GM18505 (cell line): ENCODE measurements around the gene PRCC.

Source experiments
- ATAC-seq: cut with Tn5 transposase; IDR thresholded peaks from one replicate; pipeline ENCODE4 v1.9.1; 2021; ENCODE audit not compliant: unreplicated experiment
- POLR2A ChIP-seq: IDR thresholded peaks from 4 replicates; pipeline ENCODE4 v1.6.1; 2011; ENCODE audit warnings: borderline replicate concordance; ENCODE audit not compliant: insufficient read depth, insufficient read length; ENCODE audit errors: extremely low read depth

The PRCC gene

DNA sequence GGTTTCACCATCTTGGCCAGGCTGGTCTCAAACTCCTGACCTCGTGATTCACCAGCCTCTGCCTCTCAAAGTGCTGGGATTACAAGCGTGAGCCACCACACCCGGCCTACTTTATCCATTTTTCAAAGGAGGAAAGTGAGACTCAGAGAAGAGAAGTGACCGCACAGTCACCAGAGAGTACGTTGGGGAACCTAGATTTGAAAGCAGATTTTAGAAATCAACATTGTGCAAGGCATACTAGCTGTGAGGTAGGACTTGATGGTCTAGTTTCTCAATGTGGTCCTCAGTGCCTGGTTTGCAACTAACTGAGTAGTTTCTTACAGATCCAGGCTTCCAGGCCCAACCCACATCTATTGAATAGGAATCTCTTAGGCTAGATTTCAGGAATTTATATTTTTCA is 1.7 kb upstream of the PRCC start:
- no peak for TF ChIP-seq POLR2A

DNA sequence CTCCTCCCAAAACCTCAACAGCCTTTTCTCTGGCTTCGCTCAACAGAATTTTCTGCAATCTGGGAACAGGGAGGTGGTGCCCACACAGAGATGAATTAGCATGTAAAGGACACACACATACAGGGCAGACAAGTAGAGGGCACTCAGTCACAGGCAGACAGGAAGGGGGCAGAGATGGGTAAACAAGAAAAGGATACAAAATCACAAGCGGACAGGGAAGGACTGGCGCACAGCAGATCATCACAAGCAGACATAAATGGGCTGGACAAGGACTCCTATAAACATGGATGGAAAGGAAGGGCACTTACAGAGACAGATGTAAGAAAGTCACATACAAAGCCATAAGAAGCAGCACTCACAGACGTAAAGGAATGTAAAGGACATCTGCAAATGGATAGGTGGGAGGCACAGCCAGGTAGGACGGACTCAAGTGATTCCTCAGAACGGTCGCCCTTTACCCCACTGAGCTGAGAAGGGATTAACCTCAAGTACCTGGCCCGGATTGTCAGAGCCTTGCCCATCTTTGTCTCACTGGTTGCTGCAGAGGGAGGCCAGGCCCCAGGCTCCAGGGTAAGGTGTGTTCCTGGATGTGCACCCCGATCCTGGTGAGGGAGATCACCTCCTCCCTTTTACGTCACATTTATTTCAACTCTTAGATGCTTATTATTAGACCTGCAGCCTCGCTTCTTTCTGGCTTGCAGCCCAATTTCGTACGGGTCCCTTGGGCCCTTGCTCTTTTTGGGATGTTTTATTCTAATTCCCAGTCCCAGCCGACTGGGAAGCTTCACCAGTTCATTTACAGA is 836 bp upstream of the PRCC start:
- peak; percentile 16 for ATAC-seq
- TF ChIP-seq POLR2A, result peak; percentile 56

More for the DNA sequence above, 1.7 kb upstream of the PRCC start:
- ATAC-seq, result no peak

DNA sequence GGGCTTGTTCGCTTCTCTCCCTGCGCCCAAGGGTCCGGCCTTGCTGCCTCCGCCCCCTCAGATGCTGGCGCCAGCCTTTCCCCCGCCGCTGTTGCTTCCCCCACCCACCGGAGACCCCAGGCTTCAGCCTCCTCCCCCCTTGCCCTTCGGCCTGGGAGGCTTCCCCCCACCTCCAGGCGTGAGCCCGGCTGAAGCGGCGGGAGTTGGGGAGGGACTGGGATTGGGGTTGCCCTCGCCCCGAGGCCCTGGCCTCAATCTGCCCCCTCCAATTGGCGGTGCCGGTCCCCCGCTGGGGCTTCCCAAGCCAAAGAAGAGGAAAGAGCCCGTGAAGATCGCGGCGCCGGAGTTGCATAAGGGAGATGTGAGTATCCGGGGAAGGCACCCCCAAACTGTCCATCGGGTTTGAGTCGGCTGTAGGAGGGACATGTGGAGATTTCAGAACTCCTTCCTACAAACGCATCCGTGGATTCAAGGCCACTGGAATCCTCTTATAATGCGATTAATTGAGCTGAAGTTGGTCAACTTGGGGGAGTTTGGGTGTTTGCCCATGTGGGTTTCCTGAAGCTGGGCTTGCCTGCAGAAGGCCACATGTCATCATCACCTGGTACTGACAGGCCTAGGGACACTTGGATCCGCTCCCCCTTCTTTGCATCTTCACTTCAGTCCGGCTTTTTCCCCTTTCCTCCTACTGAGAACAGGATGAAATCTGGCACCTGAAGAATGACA is 707 bp downstream of the PRCC start:
- peak; percentile 13 for ATAC-seq
- peak; percentile 11 for TF ChIP-seq POLR2A

DNA sequence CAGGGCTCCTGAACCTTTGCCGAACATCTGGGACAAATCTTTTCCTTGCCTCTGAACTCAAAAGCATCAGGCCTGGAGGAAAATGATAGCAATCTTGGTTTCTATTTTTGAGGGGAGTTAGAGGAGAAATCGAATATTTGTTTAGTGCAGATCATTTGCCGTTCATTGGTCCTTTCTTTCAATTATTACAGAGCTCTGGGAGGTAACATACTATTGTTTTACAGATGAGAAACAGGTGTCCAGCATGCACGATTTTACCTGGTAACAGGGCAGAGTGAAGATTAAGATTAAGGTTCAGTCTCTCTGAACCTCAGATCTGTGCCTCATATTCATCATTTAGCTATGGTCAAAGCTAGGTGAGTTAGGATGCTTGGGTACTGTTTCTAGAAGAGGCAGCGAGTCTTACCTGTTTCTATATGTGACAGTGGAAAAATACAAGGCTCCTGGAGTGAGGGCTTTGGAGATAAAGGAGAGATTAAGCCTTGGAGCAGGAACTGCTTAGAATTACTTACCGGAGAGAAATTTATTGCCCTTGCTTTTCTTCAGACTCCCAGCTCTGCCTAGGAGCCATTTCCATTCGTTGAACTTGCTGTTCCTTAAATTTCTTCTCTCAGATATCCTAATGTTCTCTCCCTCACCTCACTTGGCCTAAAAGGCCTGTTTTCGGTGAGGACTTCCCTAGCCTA is 1.4 kb downstream of the PRCC start:
- no peak for TF ChIP-seq POLR2A
- ATAC-seq, result no peak

DNA sequence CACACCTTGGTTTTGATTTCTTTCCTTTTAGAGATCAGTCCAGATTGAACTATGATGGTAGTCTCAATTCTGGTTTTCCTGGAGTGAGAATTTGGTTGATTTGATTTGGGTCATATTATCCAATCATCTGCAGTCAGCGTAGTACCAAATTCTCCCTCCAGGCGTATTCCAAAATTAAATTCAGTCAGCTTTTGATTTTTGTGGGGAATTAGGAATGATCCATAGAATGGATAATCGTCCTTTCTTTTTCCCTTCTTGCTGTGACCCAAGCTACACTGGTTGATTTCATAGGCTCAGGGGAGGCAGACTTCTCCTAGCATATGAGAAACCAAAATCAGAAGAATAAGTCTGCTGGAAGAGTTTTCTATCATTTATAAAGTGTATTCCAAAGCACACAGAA is 4.9 kb downstream of the PRCC start:
- ATAC-seq, result no peak
- TF ChIP-seq POLR2A, result no peak

DNA sequence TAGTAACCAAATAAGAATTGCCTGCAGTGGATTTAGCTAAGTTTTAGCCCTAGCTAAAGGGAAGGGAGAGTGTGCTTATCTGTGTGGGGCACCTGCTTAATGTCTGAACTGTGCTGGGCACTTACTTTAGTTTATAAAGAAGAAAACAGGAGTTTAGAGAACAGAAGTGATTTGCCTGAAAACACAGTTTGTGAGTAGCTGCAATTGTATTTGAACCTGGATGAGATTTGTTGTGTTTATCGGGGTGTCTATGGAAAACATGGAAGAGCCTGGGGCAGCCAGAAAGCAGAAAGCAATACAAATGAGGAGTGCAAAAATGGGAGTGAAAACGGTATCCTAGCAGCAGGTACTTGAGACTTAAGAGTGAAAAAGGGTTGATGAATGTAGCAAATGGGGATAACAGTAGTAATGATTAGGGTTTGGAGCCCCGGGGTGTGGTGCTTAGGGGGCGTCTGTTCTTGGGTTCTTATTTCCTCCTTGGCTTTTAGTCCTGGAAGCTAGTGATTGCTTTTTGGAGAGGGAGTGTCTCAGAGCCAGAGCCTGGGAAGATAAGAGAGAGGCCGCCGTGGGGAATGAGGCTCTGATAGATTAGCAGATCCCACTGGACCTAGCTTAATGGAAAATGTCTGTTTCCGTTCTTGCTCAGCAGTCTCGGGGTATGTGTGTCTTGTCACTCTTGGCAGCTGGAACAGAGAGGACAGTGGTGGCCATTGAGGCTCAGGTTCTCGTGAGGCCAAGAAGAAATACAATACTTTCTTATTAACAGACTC is 5.6 kb downstream of the PRCC start:
- TF ChIP-seq POLR2A, result no peak
- ATAC-seq, result no peak

DNA sequence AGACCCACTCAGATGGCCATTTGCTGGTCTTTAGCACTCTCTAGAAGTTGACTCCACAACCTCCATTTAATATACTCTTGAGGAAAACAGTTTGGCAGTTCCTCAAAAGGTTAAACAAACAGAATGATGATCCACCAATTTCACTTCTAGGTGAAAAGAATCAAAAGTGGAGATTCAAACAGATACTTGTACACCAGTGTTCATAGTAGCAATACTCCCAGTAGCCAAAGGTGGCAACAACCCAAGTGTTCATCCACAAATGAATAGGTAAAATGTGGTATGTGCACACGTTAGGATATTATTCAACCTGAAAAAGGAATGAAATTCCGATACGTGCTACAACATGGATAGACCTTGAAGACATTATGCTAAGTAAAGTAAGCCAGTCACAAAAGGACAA is 6.3 kb downstream of the PRCC start:
- no peak for ATAC-seq
- TF ChIP-seq POLR2A, result no peak

DNA sequence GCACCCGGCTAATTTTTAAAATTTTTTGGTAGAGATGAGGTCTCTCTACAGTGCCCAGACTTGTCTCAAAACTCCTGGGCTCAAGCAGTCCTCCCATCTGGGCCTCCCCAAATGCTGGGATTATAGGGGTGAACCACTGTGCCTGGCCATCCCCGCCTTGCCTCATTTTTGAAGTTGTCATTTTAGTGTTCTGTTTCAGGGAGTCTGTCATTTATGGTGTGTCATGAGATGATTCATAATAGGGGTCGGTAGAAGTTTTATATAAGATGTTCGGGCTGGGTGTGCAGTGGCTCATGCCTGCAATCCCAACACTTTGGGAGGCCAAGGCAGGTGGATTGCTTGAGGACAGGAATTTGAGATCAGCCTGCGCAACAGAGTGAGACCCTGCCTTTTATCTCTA is 8.5 kb downstream of the PRCC start:
- TF ChIP-seq POLR2A, result no peak
- ATAC-seq, result no peak

DNA sequence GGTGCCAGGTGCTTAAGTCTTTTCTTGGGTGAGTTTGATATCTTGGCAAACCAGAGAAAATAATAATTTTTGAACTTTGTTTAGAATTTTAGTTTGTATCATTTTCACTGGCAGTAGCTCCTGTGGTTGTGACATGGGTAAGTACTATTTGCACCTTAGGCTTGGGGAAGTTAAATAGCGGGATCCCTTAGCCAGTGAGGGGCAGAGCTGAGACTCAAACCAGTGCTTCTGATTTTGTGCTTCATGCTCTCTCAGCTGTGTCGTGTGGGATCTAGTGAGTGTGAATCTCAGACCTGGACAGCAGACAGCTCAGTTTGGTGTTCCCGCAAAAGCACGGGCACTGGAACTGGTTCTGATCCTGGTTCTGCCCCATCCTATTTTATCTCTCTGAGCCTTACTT is 9.6 kb downstream of the PRCC start:
- no peak for ATAC-seq
- no peak for TF ChIP-seq POLR2A

DNA sequence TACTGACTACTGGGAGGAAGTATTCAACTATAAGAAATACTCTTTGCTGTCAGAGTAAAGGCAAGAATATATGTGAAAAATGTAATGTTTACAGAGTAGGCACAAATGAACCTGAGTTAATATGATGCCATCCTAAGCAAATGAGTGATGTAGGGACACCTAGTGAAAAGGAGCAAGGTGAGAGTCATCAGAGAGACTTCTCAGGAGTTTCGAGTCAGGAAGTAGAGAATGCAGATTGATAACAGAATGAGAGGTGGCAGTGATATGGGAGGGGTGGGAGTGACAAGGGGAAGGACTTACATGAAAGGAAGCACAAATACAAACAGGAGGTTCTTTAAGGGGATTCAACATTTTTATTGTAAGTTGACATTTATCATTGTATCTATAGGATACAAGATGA is 10.2 kb downstream of the PRCC start:
- no peak for ATAC-seq
- TF ChIP-seq POLR2A, result no peak

DNA sequence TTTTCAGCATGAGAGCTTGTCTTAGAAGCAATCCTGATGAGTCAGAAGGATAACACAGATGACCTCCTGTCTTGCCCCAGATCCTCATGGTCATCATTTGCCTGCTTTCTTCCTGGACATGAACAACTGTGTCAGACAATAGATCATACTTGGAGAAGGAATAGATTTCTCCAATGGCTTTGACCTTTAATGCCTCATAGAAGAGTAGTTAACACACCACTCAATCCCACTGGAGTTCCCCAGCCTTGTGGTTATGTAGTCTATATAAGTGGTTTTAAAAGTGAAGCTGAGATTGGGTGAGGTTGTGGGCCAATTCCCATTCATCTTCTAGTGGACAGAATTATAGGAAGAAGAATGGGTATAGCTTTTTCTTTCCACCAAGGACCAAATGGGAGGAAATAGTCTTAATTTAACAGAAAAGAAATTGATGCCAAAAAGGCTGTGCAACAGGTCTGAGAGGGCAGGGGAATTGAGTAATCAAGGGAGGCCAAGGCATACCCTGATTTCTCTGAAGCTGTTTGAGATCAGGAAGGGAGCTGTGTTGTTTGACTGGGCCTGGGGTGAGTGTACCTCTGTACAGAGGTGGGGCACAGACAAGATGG is 14.4 kb downstream of the PRCC start:
- TF ChIP-seq POLR2A, result no peak
- no peak for ATAC-seq

DNA sequence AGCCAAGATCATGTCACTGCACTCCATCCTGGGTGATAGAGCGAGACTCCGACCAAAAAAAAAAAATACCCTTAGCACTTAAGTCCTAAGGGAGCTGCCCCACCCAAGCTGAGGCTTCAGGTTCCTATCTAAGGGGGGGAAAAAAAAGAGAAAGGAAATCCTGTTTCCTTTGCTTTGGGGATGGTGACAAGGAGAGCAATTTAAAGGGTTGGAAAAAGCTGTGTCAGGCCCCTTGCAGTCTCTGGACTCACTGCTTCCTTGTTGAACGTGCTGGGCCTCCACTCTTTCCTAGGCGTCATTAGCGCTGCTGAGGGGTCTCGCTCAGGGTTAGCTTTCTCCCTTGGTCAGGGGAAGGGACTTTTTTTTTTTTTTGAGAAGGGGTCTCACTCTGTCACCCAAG is 18.1 kb downstream of the PRCC start:
- no peak for ATAC-seq
- TF ChIP-seq POLR2A, result no peak

DNA sequence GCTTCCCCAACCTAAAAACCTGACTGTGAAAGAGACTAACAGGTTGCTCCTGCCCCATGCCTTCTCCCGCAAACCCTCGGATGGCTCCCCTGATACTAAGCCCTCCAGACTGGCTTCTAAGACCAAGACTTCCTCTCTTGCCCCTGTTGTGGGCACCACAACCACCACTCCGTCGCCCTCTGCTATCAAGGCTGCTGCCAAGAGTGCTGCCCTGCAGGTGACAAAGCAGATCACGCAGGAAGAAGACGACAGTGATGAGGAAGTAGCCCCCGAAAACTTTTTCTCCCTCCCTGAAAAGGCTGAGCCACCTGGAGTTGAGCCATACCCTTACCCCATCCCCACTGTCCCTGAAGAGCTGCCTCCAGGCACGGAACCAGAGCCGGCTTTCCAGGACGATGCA is 19.3 kb downstream of the PRCC start:
- no peak for ATAC-seq
- no peak for TF ChIP-seq POLR2A

DNA sequence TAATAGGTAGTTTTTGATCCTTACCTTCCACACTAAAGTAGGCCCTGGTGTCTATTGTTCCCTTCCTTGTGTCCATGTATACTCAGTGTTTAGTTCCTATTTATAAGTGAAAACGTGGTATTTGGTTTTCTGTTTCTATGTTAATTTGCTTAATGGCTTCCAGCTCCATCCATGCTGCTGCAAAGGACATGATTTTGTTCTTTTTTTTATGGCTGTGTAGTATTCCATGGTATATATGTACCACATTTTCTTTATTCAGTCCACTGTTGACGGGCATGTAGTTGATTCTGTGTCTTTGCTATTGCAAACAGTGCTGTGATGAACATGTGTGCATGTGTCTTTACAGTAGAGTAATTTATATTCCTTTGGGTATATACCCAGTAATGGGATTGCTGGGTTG is 20.8 kb downstream of the PRCC start:
- ATAC-seq, result no peak
- TF ChIP-seq POLR2A, result no peak
